Stimulated activated CD8-positive, alpha-beta memory T cell treated with anti-CD3 and anti-CD28 coated beads, Interleukin-12 subunit alpha, Interleukin-12 subunit beta, amount 100 ng/mL, for 24 hours (primary cell): ENCODE results near the gene WDR1.

Source experiments
- DNase-seq: peaks from one replicate; pipeline ENCODE4 v3.0.0-alpha.2; 2020; ENCODE audit errors: extremely low read depth

WDR1 gene

DNA sequence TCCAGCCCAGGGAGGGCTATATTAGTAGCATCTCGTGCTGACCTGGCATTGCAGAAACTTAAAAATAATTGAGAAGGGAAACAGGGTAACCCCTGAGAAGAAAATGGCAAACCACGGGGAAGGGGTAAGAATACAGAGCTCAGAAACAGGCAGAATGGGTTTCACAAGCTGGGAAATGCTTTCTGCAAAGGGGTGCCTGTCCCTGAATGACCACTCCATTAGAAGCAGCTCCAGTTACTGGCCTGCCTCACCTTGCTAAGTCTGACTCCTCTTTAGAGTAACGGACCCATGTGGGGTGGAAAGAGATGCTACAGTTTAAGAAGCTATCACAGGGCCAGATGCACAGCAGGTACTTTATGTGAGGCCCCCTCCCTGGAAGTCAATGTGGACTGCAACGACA, 2.5 kb downstream of the WDR1 start:
- DNase-seq: no peak

GRCh38 chr4:10113362-10114047, 3.1 kb downstream of the WDR1 start:
- no peak for DNase-seq

- DNase-seq: no peak
Observed at GRCh38 chr4:10112658-10113284, 3.8 kb downstream of the WDR1 start.

DNA sequence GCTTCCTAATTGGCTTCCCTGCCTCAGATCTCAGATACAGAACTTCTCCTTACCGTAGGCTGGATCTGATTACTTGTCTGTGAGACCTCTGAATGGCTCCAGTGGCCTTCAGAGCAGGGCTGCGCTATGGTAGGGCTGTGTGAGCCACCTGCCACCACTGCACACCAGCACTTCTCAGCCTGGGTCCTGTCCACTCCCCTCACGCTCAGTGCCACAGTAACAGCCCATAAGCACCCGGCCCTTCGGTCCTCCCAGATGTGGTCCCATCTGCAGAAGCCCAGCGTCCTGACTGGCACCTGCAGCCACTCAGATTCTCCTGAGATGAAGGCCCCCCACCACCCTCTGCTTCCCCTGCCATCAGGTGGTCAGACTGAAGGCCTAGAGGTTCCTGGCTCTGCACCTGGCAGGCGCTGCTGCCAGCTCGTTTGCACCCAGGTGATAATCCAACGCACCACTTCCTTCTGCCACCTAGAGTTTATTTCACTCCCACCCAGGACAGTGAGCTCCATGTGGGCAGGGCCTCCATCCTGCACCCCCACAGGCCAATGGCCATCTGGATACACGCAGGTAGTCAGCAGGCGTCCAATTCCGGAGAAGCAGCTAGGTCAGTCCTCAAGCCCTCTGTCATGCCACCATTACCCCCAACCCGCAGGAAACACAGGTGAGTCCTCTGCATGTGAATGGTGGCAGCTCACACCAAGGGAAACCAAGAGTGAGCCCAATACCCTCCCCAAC, 5.4 kb downstream of the WDR1 start:
- no peak for DNase-seq

GRCh38 chr4:10109995-10110670, 6.5 kb downstream of the WDR1 start:
- no peak for DNase-seq

DNA sequence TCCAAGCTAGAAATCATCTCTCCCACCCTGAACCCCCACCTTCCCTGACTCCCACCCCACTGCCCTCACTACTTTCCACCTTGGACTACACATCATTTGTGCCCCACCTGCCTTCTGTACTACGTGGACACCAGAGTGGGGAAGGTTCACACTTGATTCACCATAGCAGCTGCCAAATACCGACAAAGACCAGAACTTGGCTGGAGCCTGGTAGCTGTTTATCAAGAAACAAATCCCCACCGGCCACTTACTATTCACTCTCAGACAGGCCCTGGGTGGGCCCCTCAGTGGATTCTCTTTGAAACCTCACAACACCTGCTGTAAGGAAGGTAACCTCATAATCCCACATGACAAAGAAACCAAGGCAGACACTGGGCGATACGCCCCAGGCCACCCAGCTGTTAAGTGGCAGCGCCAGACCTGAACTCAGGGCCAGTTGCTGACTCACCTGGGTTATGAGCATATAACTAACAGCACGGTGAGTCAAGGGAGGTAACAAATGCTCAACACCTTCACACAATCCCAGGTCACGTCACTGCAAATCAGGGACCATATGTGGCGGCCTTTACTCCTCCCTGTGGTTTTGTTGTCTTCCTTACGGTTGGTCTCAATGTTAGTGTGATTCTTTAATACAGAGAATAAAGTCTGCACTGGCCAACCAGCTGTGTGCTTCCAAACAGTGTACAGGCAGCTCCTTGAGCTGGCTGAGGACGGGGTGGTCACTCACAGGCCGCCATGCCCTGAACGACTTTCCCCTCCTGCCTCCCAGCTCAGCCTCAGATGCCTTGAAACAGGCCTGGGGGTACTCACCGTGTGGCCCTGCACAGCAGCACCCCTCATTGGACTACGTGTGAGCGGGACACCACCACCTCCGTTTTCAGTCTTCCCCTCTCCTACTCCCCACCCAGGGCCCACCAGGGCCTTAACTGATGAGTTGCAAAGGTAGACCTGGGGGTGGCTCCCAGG, 7.5 kb downstream of the WDR1 start:
- no peak for DNase-seq

GRCh38 chr4:10108391-10108790, 8.2 kb downstream of the WDR1 start:
- no peak for DNase-seq

DNA sequence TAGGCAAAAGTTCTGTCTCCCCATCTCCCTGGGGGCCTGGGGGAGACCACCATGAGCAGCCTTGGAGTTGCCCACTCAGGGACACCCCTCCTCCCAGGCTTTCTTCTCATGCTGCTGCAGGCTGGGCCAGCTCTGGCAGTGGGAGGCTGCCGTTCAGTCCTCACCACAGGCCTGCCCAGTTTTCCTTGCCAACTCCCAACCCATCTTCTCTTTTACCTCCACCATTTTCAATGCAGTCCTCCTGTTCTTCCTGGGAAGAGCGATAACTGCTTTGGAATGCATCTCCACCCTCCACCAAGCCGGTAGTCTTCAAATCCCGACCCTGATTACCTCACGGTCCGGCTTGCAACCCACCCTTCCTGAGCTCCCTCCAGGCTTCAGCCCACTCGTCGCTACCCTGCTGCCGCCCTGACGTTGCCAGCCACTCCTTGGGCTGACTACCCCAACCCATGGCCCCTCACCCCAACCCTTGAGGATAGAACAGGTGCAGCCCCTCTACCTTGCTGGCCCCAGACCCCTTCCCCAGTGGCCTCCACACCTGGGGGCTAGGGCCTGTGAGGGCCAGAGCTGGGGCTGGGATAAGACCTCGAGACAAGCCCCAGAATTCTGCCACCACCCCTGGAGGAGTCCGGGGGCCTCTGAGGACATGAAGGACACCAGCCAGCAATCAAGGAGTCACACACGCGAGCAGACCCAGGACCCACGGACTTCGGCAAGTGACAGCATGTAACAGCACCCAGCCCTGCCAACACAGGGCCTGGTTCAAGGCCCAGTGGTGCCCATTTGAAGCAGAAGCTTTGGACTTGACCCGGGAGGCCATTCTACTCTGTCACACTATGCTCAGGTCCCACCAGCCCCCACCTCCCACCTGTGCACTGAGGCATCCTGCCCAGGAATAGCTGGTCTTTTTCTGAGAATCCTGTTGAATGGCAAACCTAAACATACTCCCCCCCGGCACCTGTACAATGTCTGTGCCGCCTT, 9.2 kb downstream of the WDR1 start:
- DNase-seq: no peak

DNA sequence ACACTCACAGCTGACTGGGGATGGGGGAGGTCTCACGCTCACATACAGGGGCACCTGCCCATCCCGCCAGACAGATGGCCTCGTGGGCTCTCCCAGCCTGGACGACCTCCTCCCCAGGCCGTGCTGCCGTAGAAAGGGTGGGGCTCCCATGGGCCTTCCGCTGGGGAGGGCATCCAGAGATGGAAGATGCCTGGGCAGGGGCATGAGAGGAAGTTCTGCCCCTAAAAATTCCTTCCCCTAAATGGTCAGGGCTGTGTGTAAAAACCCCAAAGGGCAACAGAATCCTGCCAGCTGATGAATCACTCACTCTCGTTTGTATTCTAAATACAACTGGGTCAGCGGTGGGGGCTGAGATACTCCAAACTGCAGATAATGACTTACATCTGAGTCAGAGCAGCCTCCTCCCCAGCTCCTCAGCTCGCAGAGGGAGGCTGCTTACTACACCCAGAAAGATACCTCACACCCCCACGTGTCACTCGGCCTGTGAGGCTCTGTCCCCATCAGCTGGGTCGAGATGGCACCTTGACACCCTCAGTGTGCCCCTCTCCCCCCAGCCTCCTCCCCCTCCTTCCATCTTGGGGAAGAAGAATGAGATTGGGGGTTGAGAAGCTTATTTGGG, 10.1 kb downstream of the WDR1 start:
- DNase-seq: no peak

DNA sequence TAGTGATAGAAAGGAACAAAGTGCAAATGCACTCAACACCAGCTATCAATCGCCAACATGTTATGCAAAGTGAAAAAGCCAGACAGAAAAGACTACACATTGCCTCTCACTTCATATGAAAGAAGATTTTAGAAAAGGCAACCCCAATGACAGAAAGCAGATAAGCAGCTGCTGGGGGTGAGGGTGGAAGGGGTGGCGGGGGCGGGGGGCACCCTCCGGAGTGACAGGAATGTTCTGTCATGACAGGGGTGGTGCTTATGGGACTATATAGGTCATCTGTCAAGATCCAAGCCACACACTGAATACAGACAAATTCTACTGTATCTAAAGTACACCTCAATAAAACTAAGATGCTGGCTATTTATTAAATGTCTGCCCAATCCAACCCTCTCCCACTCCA, 10.7 kb downstream of the WDR1 start:
- DNase-seq: no peak

DNA sequence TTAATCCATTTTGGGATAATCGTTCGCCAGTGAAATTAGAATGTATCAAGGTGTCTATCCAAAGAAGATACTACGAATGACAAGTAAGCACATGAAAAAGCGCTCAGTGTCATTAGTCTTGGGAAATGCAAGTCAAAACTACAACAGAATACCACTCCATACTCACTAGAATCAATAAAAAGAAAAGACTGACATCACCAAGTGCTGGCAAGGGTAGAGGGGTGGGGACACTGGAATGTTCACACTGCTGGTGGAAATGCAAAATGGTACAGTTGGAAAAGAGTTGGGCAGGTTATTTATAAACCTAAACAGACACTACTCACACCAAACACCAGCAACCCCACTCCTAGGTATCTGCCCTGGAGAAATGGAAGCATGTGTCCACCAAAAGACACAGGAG, 11.2 kb downstream of the WDR1 start:
- no peak for DNase-seq

DNA sequence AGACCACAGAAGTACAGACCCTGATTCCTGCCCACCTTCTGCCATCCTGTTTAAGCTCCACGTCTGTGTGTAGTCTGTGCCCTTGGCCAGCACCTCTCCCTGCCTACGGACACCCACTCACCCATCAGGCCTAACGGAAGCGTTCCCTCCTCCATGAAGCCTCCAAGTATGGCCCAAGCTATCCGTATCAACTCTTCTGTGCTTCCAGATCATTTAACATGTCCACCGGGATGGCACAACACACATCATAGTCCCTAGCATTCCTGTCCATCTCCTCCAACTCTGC, 11.7 kb downstream of the WDR1 start:
- DNase-seq: no peak

DNA sequence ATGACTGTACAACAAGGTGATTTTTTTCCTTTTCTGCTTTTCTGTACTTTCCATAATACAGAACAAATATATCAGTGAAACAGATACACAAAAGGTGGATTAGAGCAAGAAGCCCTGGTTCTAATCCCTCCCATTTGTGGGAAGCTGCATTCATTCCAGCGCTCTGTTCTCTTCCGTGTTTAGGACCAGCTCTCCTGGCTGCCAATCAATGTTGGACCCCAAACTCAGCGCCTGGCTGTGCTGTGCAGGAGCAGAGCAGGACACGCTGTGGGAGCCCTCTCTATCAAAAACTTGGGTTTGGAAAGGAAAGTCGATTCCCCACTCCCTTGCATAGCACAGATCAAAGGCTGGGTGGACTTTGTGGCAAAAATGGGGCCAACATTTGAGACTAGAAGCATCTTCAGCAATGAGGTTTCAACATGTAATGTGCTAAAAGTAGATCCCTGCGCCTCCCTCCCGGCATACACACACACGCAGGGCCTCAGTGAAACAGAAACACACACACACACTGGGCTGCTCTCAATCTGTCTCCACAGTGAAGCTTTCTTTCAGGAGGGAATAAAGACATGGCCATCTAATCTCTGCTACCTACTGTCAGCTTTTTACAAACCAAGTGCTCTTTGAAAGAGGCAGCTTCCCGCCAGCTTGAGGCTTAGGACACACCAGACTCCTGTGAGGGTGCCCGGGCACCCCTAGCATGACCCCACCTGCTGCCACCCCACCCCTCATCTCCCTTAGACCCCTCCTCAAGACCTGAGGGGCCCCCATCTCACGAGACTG, 12.2 kb downstream of the WDR1 start:
- DNase-seq: no peak

GRCh38 chr4:10102474-10103332, 13.9 kb downstream of the WDR1 start:
- no peak for DNase-seq

DNA sequence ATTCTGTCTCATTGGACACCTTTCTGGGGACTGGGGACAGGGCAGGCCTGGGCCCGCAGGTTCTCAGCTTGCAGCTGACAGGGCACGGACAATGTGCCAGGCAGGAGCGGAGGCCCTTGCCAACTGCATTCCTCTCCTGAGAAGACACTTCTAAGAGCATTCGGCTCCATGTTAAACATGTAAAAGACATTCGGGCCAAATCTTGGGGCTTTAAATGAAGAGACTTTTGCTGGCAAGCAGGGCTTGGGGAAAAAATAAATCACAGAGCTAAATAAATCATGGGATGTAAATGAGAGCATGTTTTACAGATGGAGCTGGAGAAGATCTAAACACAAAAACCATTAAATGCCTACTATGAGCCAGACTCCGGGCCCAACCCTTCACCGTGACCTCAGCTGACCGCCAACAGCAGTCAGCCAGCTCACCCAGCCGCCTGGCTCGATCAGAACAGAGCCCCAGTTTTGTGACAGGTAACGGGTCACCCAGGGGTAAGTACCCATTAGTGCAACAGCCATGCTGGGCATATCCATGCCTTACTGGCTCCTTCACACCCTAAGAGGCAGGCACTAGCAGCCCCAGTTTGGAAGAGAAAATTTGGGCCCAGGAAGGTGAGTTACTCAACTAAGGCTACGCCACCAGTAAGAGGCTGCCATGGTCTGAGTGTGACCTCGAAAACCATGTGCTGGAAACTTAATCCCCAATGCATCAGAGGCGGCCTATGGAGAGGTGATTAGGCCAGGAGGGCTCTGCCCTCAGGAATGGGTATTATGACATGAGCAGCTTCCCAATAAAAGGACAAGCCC, 14.7 kb downstream of the WDR1 start:
- no peak for DNase-seq

DNA sequence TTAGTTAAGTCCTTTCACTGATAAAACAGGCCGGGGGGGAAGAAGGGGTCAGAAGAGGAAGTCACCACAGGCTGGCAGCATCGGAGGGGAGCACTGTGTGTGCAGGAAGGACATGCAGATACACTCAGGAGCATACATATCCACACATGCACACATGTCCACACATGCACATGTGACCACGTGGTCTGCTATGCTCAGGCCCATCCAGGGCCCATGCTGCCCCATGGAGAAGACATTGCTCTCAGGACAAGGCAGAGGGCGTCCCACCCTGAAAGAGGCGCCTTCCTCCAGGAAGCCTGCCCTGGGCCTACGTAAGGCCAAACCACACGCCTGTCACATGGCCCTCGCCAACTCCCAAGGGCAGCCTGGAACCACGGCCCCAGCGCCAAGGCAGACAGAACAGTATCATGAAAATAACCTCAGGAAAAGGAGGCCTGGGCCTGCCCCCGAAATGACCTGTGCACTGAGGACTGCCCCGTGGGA, 15.8 kb downstream of the WDR1 start:
- no peak for DNase-seq
